SH-SY5Y (cell line): ENCODE measurements around the gene CEBPA.

Experiments used
- GATA2 ChIP-seq: IDR thresholded peaks from 2 replicates; pipeline ENCODE4 v1.6.1; 2011; ENCODE audit warnings: mild to moderate bottlenecking, low read depth, low read length
- GATA3 ChIP-seq: IDR thresholded peaks from 2 replicates; pipeline ENCODE4 v1.6.1; 2011; ENCODE audit warnings: low read depth, mild to moderate bottlenecking, low read length, moderate library complexity

Gene CEBPA

GRCh38 chr19:33250500-33250899 lies 51.8 kb downstream of the CEBPA start:
- TF ChIP-seq GATA2 (no peak), GATA3 (no peak)
